AG04449 (cell line): ENCODE results near the gene TOPAZ1.
"Not testable (repeated sequence)": the region's sequence is repeated elsewhere in the genome, so short reads cannot be mapped to it uniquely, and the experiment has no call there.

Experiments
- CTCF ChIA-PET: fragments of 350-600 bp; formaldehyde crosslinking; extraction: SDS; loops from one replicate; lab custom pipeline; 2021; ENCODE audit warnings: antibody characterized with exemption; lab: Yijun Ruan, JAX
- POLR2A ChIA-PET: fragments of 400-600, 350-600 bp; formaldehyde crosslinking; extraction: SDS; loops from one replicate; lab custom pipeline; 2020; ENCODE audit warnings: antibody characterized with exemption, inconsistent platforms; lab: Yijun Ruan, JAX
- DNase-seq: peaks from one replicate; pipeline ENCODE4 v3.0.0-alpha.2; 2010; ENCODE audit warnings: low read depth, low spot score
- H3K4me3 ChIP-seq: 2 replicates; pipeline ENCODE4 v1.5.1; 2011; ENCODE audit warnings: low read depth, mild to moderate bottlenecking, control low read depth, low read length
- CTCF ChIP-seq: IDR thresholded peaks from one replicate; pipeline ENCODE4 v1.5.1; 2011; ENCODE audit warnings: mild to moderate bottlenecking, moderate library complexity, low read length, control low read depth, inconsistent platforms; ENCODE audit not compliant: insufficient read depth; ENCODE audit errors: missing control alignments

The TOPAZ1 gene

DNA sequence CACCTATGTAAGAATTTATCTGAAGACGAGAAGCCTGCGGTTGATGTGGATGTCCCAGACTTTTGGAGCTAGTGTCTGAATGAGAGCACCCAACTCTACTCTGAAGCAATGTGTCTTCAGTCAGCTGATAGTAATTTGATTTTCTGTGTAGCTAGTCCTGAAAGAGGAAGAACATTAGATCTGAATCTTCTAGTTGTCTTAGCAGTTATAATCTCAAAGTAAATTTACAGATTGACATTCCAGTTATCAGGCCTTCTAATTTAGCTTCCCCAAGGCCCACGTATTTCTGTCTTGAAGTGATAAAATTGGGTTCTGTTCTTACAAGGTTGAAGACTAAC, 98.3 kb downstream of the TOPAZ1 start:
- no peak overlapping the region for H3K4me3 ChIP-seq
- TF ChIP-seq CTCF, result no peak
- CTCF ChIA-PET, result interaction anchor here (0.6 to 5.5 kb wide), 2 partner anchors 17 to 189 kb away, joined by 3 to 35 read pairs; no protein-coding TSS in a partner anchor
- DNase-seq, result no peak
- POLR2A ChIA-PET, result no interaction called here

DNA sequence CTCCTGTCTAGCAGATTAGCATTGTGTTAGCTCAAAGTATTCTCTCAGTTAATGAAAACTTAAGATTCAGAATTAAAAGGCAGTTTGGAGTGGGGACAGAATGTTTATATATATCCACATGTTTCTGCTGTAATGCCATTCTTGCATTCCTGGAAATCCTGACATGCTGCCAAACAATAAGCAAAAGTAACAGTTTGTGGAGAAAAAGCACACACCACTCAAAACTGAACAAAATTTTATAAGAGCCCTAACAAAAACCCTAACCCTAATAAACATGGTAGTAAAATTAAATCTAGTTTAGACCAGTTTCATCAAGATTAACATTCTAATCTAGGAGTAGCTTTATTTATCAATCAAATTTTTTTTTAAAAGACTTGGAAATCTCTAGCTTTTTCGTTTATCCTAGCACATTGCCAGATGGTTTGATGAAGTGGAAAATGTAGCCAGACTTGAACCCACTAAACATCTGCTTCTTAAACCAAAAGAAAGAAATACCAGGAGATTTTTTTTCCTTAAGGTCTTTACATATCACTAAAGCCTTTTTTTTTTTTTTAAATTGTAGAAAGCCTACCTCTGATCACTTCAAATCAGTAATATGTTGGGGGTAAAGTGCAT, 100.6 kb downstream of the TOPAZ1 start:
- ChIA-PET CTCF (interaction anchor here (1.0 to 1.6 kb wide), 2 partner anchors 18 to 185 kb away, joined by 3 to 4 read pairs; no protein-coding TSS in a partner anchor), POLR2A (interaction anchor here (0.7 kb wide), 1 partner anchor 74 kb away, joined by 4 read pairs; no protein-coding TSS in a partner anchor)
- peak; percentile 62 for DNase-seq
- no peak for TF ChIP-seq CTCF
- H3K4me3 ChIP-seq, result no peak overlapping the region

DNA sequence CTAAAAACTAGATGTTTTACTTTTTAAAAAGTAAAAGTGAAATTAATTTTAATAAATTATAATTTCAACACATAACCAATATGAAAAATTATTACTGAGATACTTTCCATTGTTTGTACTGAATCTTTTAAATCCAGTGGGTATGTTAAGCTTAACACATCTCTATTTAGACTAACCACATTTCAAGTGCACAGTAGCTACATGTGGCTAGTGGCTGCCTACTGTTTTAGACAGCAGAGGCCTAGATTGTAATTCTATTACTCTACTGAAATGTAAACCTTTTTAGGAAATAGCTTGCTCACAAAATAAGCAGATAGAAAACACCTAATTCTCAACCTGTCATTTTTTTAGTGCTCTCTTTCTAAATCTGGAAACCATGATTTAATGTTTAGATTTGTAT, 101.7 kb downstream of the TOPAZ1 start:
- DNase-seq, result no peak
- ChIA-PET CTCF (interaction anchor here (1.6 kb wide), 1 partner anchor 19 kb away, joined by 4 read pairs; no protein-coding TSS in a partner anchor), POLR2A (no interaction called here)
- no peak overlapping the region for H3K4me3 ChIP-seq
- no peak for TF ChIP-seq CTCF

- POLR2A ChIA-PET, CTCF ChIA-PET, DNase-seq, H3K4me3 ChIP-seq: not testable (repeated sequence)
Measured at GRCh38 chr3:44346590-44346989, 104.9 kb downstream of the TOPAZ1 start.

- ChIA-PET CTCF (no interaction called here), POLR2A (no interaction called here)
- no peak overlapping the region for H3K4me3 ChIP-seq
- no peak for TF ChIP-seq CTCF
- DNase-seq, result no peak
Measured at GRCh38 chr3:44348993-44349392, 107.3 kb downstream of the TOPAZ1 start.

DNA sequence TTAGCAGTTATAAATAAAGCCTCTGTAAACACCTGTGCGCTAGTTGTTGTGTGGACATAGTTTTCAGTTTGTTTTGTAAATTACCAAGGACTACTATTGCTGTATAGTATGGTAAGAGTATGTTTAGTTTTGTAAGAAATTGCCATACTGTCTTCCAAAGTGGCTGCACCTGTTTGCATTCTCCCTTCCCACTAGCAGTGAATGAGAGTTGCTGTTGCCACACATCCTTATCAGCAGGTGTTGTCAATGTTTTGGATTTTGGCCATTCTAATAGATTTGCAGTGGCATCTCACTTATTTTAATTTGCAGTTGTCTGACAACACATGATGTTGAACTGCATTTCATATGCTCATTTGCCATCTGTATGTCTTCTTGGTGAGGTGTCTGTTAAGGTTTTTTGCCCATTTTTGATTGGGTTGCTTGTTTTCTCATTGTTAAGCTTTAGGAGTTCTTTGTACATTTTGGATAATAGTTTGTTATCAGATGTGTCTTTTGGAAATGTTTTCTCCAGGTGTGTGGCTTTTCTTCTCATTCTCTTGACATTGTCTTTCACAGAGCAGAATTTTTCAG, 111.8 kb downstream of the TOPAZ1 start:
- ChIA-PET POLR2A (no interaction called here), CTCF (no interaction called here)
- TF ChIP-seq CTCF, result no peak

More for the DNA sequence above, 111.8 kb downstream of the TOPAZ1 start:
- DNase-seq, result no peak
- no peak overlapping the region for H3K4me3 ChIP-seq
